ENCODE measurements around the gene DGKI.

GRCh38 chr7:137488038-137488437, 358.7 kb downstream of the DGKI start:
- TF ChIP-seq EZH2 (IDR thresholded peaks at IDR 0.05; ENCODE audit: low read depth) (no peak), CTCF (conservative IDR thresholded peaks at IDR 0.05) (no peak)
